DMS114 treated with DMSO at 0.1 percent for 48 hours (cell line): ENCODE data around the gene PLCD1.

Experiments
- DNase-seq: peaks from one replicate; lab custom pipeline; 2025; ENCODE audit not compliant: unreplicated experiment; lab: John Stamatoyannopoulos, UW

PLCD1 gene

GRCh38 chr3:38001456-38002081 is 27.9 kb downstream of the PLCD1 start:
- no peak for DNase-seq

GRCh38 chr3:38000965-38001455 is 28.4 kb downstream of the PLCD1 start:
- no peak for DNase-seq

- DNase-seq, result no peak
These were observed 29.1 kb downstream of the PLCD1 start for GRCh38 chr3:38000242-38000916.

GRCh38 chr3:37999836-38000235 is 29.6 kb downstream of the PLCD1 start:
- DNase-seq, result no peak

- no peak for DNase-seq
These were observed 31.6 kb downstream of the PLCD1 start for GRCh38 chr3:37997791-37998370.

GRCh38 chr3:37997342-37997741 is 32.1 kb downstream of the PLCD1 start:
- no peak for DNase-seq

GRCh38 chr3:37996785-37997301 is 32.6 kb downstream of the PLCD1 start:
- peak; percentile 54 for DNase-seq

GRCh38 chr3:37995652-37996641 is 33.5 kb downstream of the PLCD1 start:
- no peak for DNase-seq

- DNase-seq, result no peak
These were observed 34.8 kb downstream of the PLCD1 start for GRCh38 chr3:37994639-37994972.

- DNase-seq, result peak; percentile 57
These were observed 35.4 kb downstream of the PLCD1 start for GRCh38 chr3:37993820-37994638.

GRCh38 chr3:37993460-37993819 is 36.0 kb downstream of the PLCD1 start:
- no peak for DNase-seq

GRCh38 chr3:37993067-37993455 is 36.4 kb downstream of the PLCD1 start:
- DNase-seq, result no peak

- no peak for DNase-seq
These were observed 37.0 kb downstream of the PLCD1 start for GRCh38 chr3:37992271-37993066.

GRCh38 chr3:37991823-37992222 is 37.6 kb downstream of the PLCD1 start:
- no peak for DNase-seq

- no peak for DNase-seq
These were observed 38.3 kb downstream of the PLCD1 start for GRCh38 chr3:37991109-37991508.

- DNase-seq, result no peak
These were observed 38.9 kb downstream of the PLCD1 start, which contains the start of gene VILL for GRCh38 chr3:37990527-37990926. Gene VILL (plus strand): TSS chr3:37990786. CDS start chr3:37993673, 2,887 bp downstream.

GRCh38 chr3:37989821-37990480 is 39.5 kb downstream of the PLCD1 start:
- DNase-seq, result no peak

GRCh38 chr3:37988931-37989525 is 40.4 kb downstream of the PLCD1 start:
- no peak for DNase-seq
